Dermis microvascular lymphatic vessel endothelial cell (primary cell): Measurements from ENCODE around the gene METTL23. TPM values are rescaled to one million over a fixed set of nuclear protein-coding genes. Genes with fewer than 3 reads are reported as not detected.

ENCODE experiments used
- DNase-seq, 2 donors: peaks; one replicate each; pipeline versions ENCODE4 v3.0.0 to v3.0.0-alpha.2; 2010; ENCODE audit warnings: low read depth in 2 of 2
- total RNA-seq: library from RNA; depleted of rRNA; stranded (reverse); fragments of >200 nt; gene quantifications from 2 replicates; pipeline ENCODE4 v1.2.1, GENCODE V29; 2014

The METTL23 gene
- total RNA-seq, 1 donor from 2014 or later: 17.5 TPM

DNA sequence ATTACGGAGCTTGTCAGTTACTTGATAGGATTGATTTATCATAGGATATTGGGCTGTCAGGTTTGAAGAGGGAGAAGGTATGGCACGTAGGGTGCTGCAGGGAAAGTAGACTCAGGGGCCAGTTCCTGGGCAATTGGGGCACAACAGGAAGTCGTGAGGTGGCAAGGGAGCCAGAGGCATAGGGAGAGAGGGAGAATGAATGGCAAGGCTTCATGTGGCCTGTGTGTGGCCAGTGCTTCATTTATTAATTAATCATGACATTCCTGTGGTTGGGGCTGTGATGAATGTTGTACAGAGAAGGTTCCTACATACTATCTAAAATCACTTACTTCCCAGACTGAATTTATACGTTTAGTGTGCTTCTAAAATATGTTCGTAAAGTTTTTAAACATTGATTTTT lies 30.6 kb downstream of the METTL23 start:
- no peak for DNase-seq

DNA sequence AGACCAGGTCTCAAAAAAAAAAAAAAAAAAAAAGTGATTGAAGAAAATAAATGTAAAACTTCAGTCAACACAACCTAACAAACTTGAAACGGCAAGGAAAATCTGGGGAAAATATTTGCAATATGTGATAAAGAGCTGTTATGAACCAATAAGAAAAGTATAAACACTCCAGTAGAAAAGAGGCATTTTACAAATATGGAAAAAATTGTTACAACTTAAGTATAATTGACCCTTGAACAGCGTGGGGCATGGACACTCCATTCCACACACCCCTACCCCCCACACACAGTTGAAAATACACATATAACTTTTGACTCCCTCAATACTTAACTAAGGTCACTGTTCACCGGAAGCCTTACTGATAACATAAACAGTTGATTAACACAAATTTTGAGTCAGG lies 31.9 kb downstream of the METTL23 start:
- DNase-seq: no peak

DNA sequence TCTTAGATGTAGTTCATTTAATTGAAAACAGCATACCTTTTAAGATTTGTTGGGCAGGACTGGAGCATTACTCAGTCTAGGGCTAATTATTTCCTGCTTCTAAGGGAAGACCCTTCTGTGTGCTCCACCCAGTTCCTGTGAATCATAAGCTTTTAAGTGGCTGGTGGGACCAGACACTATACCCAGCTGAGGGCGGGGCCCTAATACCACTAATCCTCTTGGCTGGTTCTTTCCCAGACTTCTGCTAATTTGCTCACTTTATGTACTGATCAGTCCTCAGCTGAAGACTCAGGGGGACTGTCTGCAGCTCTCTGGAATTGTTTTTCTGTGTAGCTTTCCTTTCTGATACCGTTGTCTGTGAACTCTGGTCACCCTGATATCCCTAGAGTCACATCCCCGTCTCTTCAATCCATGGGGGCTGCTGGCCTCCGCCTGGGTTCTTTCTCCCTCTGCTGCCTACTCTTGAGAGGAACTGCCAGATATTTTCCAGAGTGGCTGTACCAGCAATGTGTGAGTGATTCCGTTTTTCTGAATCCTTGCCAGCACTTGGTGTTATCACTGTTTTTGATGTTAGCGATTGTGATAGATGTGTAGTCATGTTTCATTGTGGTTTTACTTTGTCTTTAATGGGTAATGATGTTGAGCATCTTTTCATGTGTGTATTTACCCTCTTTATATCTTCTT lies 46.3 kb downstream of the METTL23 start:
- DNase-seq: peak in 1 of 2 donors; percentile 90

DNA sequence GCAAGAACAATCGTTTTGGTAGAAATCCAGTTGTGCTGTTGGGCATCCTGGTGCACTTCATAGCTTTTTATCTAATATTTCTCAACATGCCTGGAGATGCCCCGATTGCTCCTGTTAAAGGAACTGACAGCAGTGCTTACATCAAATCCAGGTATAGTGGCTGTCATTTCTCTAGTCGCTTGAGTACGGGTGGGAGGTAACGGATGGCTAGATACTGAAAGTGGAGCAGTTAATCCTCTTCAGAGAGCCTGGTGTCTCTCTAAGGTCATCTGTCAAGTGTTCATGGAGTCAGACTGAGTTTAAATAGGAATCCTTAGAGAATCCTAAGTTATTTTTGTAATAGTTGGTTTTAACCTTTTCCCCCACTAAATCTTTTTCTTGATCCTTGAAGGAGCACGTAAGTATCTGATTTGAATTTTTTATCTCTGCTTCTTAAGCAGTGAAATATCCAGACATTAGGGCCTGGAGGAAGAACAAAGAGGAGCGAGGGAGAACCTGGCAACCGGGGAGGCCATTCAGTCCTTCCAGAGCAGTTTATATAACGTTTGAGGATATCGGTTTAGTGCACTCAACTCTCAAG lies 48.5 kb downstream of the METTL23 start:
- DNase-seq: no peak

DNA sequence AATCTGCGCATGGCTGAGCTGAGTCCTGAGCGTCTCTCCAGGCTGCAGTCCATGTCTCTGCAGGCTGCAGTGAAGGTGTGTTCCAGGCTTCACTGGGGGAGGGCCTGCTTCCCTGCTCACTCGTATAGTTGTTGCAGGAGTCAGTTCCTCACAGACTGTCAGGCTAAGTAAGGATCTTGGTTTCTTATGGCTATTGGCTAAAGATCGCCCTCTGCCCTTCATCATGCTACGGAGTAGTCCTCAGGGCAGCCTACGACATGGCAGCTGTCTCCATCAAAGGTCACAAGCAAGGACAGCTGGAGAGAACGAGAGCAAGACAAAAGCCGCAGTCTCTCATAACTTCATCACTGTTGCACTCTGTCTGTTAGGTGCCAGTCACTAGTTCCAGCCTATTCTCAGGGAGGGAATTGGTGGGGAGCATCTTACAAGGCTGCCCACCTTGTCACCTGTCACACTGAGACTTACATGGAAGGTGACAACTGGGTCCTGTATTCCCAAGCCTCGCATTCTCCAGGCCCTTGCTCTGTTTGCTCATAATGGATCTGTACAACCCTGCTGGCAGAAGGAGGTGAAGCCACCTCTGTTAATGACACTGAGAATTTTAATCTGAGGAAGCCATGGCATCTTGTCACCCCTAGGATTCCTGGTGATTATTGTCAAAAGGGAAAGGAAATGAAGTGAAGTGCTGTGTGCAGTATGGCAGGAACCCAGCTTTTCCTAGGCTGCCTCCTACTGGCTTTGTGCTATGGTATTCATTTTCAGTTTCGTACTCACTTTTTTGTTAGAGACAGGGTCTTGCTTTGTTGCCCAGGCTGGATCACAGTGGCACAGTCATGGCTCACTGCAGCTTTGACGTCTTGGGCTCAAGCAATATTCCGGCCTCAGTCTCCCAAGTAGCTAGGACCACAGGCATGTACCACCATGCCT lies 54.7 kb downstream of the METTL23 start:
- peak in 1 of 2 donors; percentile 5 for DNase-seq

DNA sequence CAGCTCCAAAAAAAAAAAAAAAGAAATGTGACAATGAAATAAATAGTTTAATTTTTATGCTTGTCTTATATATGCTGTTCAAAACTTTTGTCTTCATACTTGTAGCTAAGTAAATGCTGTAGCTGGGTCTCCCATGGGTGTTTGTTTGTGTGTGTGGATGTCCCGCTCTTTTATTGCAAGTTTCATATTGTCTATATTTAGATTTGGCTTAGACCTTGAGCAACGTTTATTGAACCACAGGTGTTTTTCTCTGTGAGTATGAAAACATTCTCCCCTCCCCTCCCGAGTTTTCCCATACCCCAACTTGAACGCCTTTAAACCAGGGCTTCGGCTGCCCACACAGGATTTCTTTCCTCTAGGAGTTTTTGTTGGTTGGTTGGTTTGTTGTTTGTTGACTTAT lies 56.5 kb downstream of the METTL23 start:
- no peak for DNase-seq

Other genes with a start within 250 kb of the METTL23 start
- 11.7 and 17.3 TPM in 2 replicates for gene RHBDF2, start 225.4 kb upstream of the METTL23 start, total RNA-seq
- gene CYGB, start 189.1 kb upstream of the METTL23 start, total RNA-seq: 1.8 and 2.5 TPM in 2 replicates
- 0.39 and 0.89 TPM in 2 replicates for gene PRCD, start 186.8 kb upstream of the METTL23 start, total RNA-seq
- 0.13 and 0.25 TPM in 2 replicates for gene ST6GALNAC2, start 141.0 kb upstream of the METTL23 start, total RNA-seq
- gene ST6GALNAC1, start 83.1 kb upstream of the METTL23 start, total RNA-seq: not detected in 2 replicates
- gene MXRA7, start 15.9 kb upstream of the METTL23 start, total RNA-seq: 140 and 141 TPM in 2 replicates
- 11.7 and 15.7 TPM in 2 replicates for gene JMJD6, start 233 bp upstream of the METTL23 start, total RNA-seq
- gene SRSF2, start 10.5 kb downstream of the METTL23 start, total RNA-seq: 184 and 229 TPM in 2 replicates
- 25.2 and 28.8 TPM in 2 replicates for gene MFSD11, start 11.3 kb downstream of the METTL23 start, total RNA-seq
- 0.13 and 0.26 TPM in 2 replicates for gene MGAT5B, start 141.6 kb downstream of the METTL23 start, total RNA-seq